ENCODE results near the gene SLC25A15.
"Not testable (repeated sequence)": the region's sequence is repeated elsewhere in the genome, so short reads cannot be mapped to it uniquely, and the experiment has no call there.

Gene SLC25A15

GRCh38 chr13:40812724-40813445, 23.5 kb downstream of the SLC25A15 start:
- DNase-seq (ENCODE audit: low read depth in 2 of 2, low spot score in 1 of 2) = no peak

- no peak for DNase-seq (ENCODE audit: low read depth in 2 of 2, low spot score in 1 of 2)
Measured at GRCh38 chr13:40813667-40814454, 24.4 kb downstream of the SLC25A15 start.

- DNase-seq (ENCODE audit: low read depth in 2 of 2, low spot score in 1 of 2) = no peak
Measured at GRCh38 chr13:40814803-40815202, 25.4 kb downstream of the SLC25A15 start.

- no peak for DNase-seq (ENCODE audit: low read depth in 2 of 2, low spot score in 1 of 2)
Measured at GRCh38 chr13:40818926-40819325, 29.5 kb downstream of the SLC25A15 start.

- no peak for DNase-seq (ENCODE audit: low read depth in 2 of 2, low spot score in 1 of 2)
Measured at GRCh38 chr13:40819797-40820315, 30.4 kb downstream of the SLC25A15 start.

GRCh38 chr13:40839725-40840124, 50.3 kb downstream of the SLC25A15 start:
- not testable (repeated sequence) for DNase-seq (ENCODE audit: low read depth in 2 of 2, low spot score in 1 of 2)

GRCh38 chr13:40840955-40841354, 51.5 kb downstream of the SLC25A15 start:
- not testable (repeated sequence) for DNase-seq (ENCODE audit: low read depth in 2 of 2, low spot score in 1 of 2)
